ENCODE measurements around the gene PHACTR3.
A peak's percentile ranks its signal among the peaks of the same experiment; 100 is the strongest.

The PHACTR3 gene

DNA sequence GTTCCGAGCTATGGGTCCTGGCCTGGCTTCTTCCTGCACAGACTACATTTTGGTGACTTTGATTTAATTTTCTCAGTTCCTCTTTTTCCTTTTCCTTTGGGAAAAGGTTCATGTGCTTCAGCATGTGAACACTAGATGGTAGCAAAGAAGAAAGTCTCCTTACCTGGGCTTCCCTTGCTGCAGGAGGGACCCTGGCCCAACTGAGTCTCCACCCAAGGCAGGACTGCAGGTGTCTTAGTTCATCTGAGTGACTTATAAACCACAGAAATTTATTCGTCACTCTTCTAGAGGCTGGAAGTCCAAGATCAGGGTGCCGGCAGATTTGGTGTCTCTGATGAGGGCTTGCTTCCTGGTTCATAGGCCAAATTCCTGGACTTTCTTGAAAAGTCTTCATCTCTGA lies 165.9 kb downstream of the PHACTR3 start:
- H3K18ac ChIP-seq (ENCODE audit: low read length), result no peak overlapping the region
- no peak overlapping the region for H3K4me3 ChIP-seq (ENCODE audit: low read length)
- DNase-seq, result peak; percentile 30
- H4K8ac ChIP-seq (ENCODE audit: low read depth, low read length), result no peak overlapping the region
- no peak overlapping the region for H3K9ac ChIP-seq (ENCODE audit: low read length)
- no peak overlapping the region for H4K5ac ChIP-seq (ENCODE audit: low read length)
- H3K23ac ChIP-seq (ENCODE audit: low read length), result no peak overlapping the region
- no peaks in the 10 kb centered on the region for H3K4me1 ChIP-seq (ENCODE audit: control insufficient read depth, low read depth, low read length)
- H2AK5ac ChIP-seq (ENCODE audit: low read length), result no peak overlapping the region
- H3K79me1 ChIP-seq (ENCODE audit: low read length), result no peaks in the 10 kb centered on the region
- H2BK120ac ChIP-seq (ENCODE audit: low read depth, low read length), result no peak overlapping the region
- no peak overlapping the region for H3K27ac ChIP-seq (ENCODE audit: low read depth, low read length)
- no peak overlapping the region for H3K56ac ChIP-seq (ENCODE audit: low read length)
- no peak overlapping the region for H2BK15ac ChIP-seq (replicated peaks; ENCODE audit: low read depth)
- no peaks in the 10 kb centered on the region for H3K27me3 ChIP-seq (ENCODE audit: insufficient read depth, low read length, poor library complexity)
- no peaks in the 10 kb centered on the region for H3K79me2 ChIP-seq (ENCODE audit: control insufficient read depth, insufficient read depth, low read length)
- H2BK5ac ChIP-seq (ENCODE audit: low read length), result no peak overlapping the region
- H3K36me3 ChIP-seq (ENCODE audit: control insufficient read depth, insufficient read depth, low read length), result no peaks in the 10 kb centered on the region
- no peak overlapping the region for H3K4me2 ChIP-seq (ENCODE audit: low read length)
- H3K4ac ChIP-seq (ENCODE audit: low read depth, low read length), result no peak overlapping the region
- WGBS (ENCODE audit: extremely low coverage, insufficient coverage, low lambda C conversion rate), result no CpG with 5 or more reads among the region's 3 CpGs

DNA sequence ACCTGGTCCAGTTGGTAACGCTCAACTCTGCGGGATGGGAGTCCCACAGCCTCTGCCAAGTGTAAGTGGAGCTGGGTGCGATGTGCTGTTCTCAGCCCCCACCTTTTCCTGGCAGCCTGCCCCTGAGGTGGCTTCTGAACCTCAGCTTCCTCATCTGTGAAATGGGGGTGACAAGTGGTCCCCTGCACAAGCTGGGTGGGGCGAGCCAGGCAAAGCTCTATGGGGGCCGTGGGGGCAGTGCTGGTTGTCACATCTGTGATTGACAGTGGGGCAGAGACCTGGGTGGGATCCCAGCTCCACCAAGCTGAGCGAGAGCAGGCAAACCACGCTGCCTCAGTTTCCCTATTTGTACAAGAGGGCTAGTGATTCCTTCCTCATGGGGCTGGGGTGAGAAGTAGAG lies 166.5 kb downstream of the PHACTR3 start:
- no peak overlapping the region for H2AK5ac ChIP-seq (ENCODE audit: low read length)
- no peak overlapping the region for H3K27ac ChIP-seq (ENCODE audit: low read depth, low read length)
- H2BK15ac ChIP-seq (replicated peaks; ENCODE audit: low read depth), result no peak overlapping the region
- no peaks in the 10 kb centered on the region for H3K27me3 ChIP-seq (ENCODE audit: insufficient read depth, low read length, poor library complexity)
- DNase-seq, result no peak
- H4K5ac ChIP-seq (ENCODE audit: low read length), result no peak overlapping the region
- no peaks in the 10 kb centered on the region for H3K79me1 ChIP-seq (ENCODE audit: low read length)
- no peak overlapping the region for H3K4me2 ChIP-seq (ENCODE audit: low read length)
- H3K56ac ChIP-seq (ENCODE audit: low read length), result no peak overlapping the region
- H3K4ac ChIP-seq (ENCODE audit: low read depth, low read length), result no peak overlapping the region
- no peak overlapping the region for H3K23ac ChIP-seq (ENCODE audit: low read length)
- H3K9ac ChIP-seq (ENCODE audit: low read length), result no peak overlapping the region
- no peak overlapping the region for H3K18ac ChIP-seq (ENCODE audit: low read length)
- H2BK120ac ChIP-seq (ENCODE audit: low read depth, low read length), result no peak overlapping the region
- H4K8ac ChIP-seq (ENCODE audit: low read depth, low read length), result no peak overlapping the region
- H3K4me1 ChIP-seq (ENCODE audit: control insufficient read depth, low read depth, low read length), result no peaks in the 10 kb centered on the region
- H3K4me3 ChIP-seq (ENCODE audit: low read length), result no peak overlapping the region
- no peaks in the 10 kb centered on the region for H3K36me3 ChIP-seq (ENCODE audit: control insufficient read depth, insufficient read depth, low read length)
- no CpG with 5 or more reads among the region's 7 CpGs for WGBS (ENCODE audit: extremely low coverage, insufficient coverage, low lambda C conversion rate)
- no peaks in the 10 kb centered on the region for H3K79me2 ChIP-seq (ENCODE audit: control insufficient read depth, insufficient read depth, low read length)
- no peak overlapping the region for H2BK5ac ChIP-seq (ENCODE audit: low read length)

- H3K79me1 ChIP-seq (ENCODE audit: low read length), result no peaks in the 10 kb centered on the region
These were observed 167.4 kb downstream of the PHACTR3 start for GRCh38 chr20:59771506-59772372.

GRCh38 chr20:59772373-59772705 lies 168.0 kb downstream of the PHACTR3 start:
- no peaks in the 10 kb centered on the region for H3K4me1 ChIP-seq (ENCODE audit: control insufficient read depth, low read depth, low read length)
- H3K4me3 ChIP-seq (ENCODE audit: low read length), result no peak overlapping the region
- no peak overlapping the region for H2BK120ac ChIP-seq (ENCODE audit: low read depth, low read length)
- no peak overlapping the region for H3K18ac ChIP-seq (ENCODE audit: low read length)
- WGBS (ENCODE audit: extremely low coverage, insufficient coverage, low lambda C conversion rate), result no CpG with 5 or more reads among the region's 6 CpGs
- H3K27ac ChIP-seq (ENCODE audit: low read depth, low read length), result no peak overlapping the region
- H3K4ac ChIP-seq (ENCODE audit: low read depth, low read length), result no peak overlapping the region
- no peak overlapping the region for H2BK15ac ChIP-seq (replicated peaks; ENCODE audit: low read depth)
- H2AK5ac ChIP-seq (ENCODE audit: low read length), result no peak overlapping the region
- DNase-seq, result no peak
- H3K56ac ChIP-seq (ENCODE audit: low read length), result no peak overlapping the region
- H3K4me2 ChIP-seq (ENCODE audit: low read length), result no peak overlapping the region
- no peaks in the 10 kb centered on the region for H3K79me2 ChIP-seq (ENCODE audit: control insufficient read depth, insufficient read depth, low read length)
- H3K79me1 ChIP-seq (ENCODE audit: low read length), result no peaks in the 10 kb centered on the region
- H3K9ac ChIP-seq (ENCODE audit: low read length), result no peak overlapping the region
- no peaks in the 10 kb centered on the region for H3K27me3 ChIP-seq (ENCODE audit: insufficient read depth, low read length, poor library complexity)
- H3K36me3 ChIP-seq (ENCODE audit: control insufficient read depth, insufficient read depth, low read length), result no peaks in the 10 kb centered on the region
- H4K8ac ChIP-seq (ENCODE audit: low read depth, low read length), result no peak overlapping the region
- no peak overlapping the region for H2BK5ac ChIP-seq (ENCODE audit: low read length)
- no peak overlapping the region for H4K5ac ChIP-seq (ENCODE audit: low read length)
- no peak overlapping the region for H3K23ac ChIP-seq (ENCODE audit: low read length)

More at GRCh38 chr20:59771506-59772372, 167.4 kb downstream of the PHACTR3 start:
- no peaks in the 10 kb centered on the region for H3K79me2 ChIP-seq (ENCODE audit: control insufficient read depth, insufficient read depth, low read length)
- no peak overlapping the region for H2BK120ac ChIP-seq (ENCODE audit: low read depth, low read length)
- no peak overlapping the region for H3K4me2 ChIP-seq (ENCODE audit: low read length)
- H2AK5ac ChIP-seq (ENCODE audit: low read length), result no peak overlapping the region
- no peak overlapping the region for H2BK15ac ChIP-seq (replicated peaks; ENCODE audit: low read depth)
- no peaks in the 10 kb centered on the region for H3K4me1 ChIP-seq (ENCODE audit: control insufficient read depth, low read depth, low read length)
- H4K5ac ChIP-seq (ENCODE audit: low read length), result no peak overlapping the region
- H2BK5ac ChIP-seq (ENCODE audit: low read length), result no peak overlapping the region
- no peaks in the 10 kb centered on the region for H3K36me3 ChIP-seq (ENCODE audit: control insufficient read depth, insufficient read depth, low read length)
- no peak overlapping the region for H3K23ac ChIP-seq (ENCODE audit: low read length)
- H3K18ac ChIP-seq (ENCODE audit: low read length), result no peak overlapping the region
- H3K4me3 ChIP-seq (ENCODE audit: low read length), result no peak overlapping the region
- no CpG with 5 or more reads among the region's 11 CpGs for WGBS (ENCODE audit: extremely low coverage, insufficient coverage, low lambda C conversion rate)
- no peak overlapping the region for H3K56ac ChIP-seq (ENCODE audit: low read length)
- no peak overlapping the region for H3K4ac ChIP-seq (ENCODE audit: low read depth, low read length)
- H3K27ac ChIP-seq (ENCODE audit: low read depth, low read length), result no peak overlapping the region
- H3K27me3 ChIP-seq (ENCODE audit: insufficient read depth, low read length, poor library complexity), result no peaks in the 10 kb centered on the region
- H3K9ac ChIP-seq (ENCODE audit: low read length), result no peak overlapping the region
- DNase-seq, result no peak
- no peak overlapping the region for H4K8ac ChIP-seq (ENCODE audit: low read depth, low read length)

DNA sequence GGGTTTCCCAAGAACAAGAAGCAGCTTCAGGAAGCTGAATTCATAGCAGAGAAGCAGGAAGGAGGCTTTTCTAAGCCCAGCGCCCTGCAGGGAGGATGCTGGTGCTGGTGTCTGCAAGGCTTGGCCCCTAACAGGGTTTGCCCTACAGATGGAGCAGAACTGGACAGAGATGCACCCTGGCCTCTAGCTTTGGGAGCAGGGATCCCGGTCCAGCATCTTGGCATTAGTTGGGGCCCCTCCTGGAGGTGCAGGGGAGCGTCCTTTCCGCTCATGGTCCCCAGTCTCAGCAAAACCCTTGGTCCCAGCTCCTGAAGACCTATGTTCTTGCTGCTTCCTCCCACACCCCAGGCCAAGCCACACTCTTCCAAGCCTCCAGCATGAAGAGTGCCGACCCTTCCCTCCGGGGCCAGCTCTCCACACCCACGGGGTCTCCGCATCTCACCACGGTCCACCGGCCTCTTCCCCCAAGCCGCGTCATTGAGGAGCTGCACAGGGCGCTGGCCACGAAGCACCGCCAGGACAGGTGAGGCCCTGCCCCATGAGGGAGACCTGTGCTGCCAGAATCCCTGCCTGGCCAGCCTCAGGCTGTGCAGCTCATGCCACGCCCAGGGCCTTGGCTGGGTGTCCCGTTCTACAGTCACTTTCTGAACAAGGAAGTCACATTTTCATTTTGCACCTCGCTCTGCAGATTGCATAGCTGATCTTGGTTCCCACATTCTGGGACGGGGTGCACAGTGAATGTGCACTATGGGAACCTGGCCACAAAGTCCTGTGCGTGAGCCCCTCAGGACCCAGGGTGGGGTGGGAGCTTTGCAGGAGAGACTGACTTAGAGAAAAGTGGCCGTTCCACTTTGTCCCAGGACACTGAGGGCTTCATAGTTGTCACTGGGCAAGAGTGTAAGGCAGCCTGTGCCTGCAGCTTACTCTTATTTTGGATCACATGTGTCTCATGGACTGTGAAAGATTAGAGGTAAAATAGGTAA lies 168.9 kb downstream of the PHACTR3 start:
- no peaks in the 10 kb centered on the region for H3K36me3 ChIP-seq (ENCODE audit: control insufficient read depth, insufficient read depth, low read length)
- WGBS (ENCODE audit: extremely low coverage, insufficient coverage, low lambda C conversion rate), result no CpG with 5 or more reads among the region's 21 CpGs
- H3K23ac ChIP-seq (ENCODE audit: low read length), result no peak overlapping the region
- no peak overlapping the region for H3K18ac ChIP-seq (ENCODE audit: low read length)
- H3K27me3 ChIP-seq (ENCODE audit: insufficient read depth, low read length, poor library complexity), result no peaks in the 10 kb centered on the region
- H3K9ac ChIP-seq (ENCODE audit: low read length), result no peak overlapping the region
- no peak overlapping the region for H3K4me2 ChIP-seq (ENCODE audit: low read length)
- H3K4ac ChIP-seq (ENCODE audit: low read depth, low read length), result no peak overlapping the region
- no peaks in the 10 kb centered on the region for H3K79me1 ChIP-seq (ENCODE audit: low read length)
- H2BK5ac ChIP-seq (ENCODE audit: low read length), result no peak overlapping the region
- H4K8ac ChIP-seq (ENCODE audit: low read depth, low read length), result no peak overlapping the region
- H4K5ac ChIP-seq (ENCODE audit: low read length), result no peak overlapping the region
- H3K4me3 ChIP-seq (ENCODE audit: low read length), result no peak overlapping the region
- H2AK5ac ChIP-seq (ENCODE audit: low read length), result no peak overlapping the region
- no peaks in the 10 kb centered on the region for H3K79me2 ChIP-seq (ENCODE audit: control insufficient read depth, insufficient read depth, low read length)
- DNase-seq, result no peak
- H3K27ac ChIP-seq (ENCODE audit: low read depth, low read length), result no peak overlapping the region
- no peak overlapping the region for H3K56ac ChIP-seq (ENCODE audit: low read length)
- H3K4me1 ChIP-seq (ENCODE audit: control insufficient read depth, low read depth, low read length), result no peaks in the 10 kb centered on the region
- no peak overlapping the region for H2BK120ac ChIP-seq (ENCODE audit: low read depth, low read length)
- no peak overlapping the region for H2BK15ac ChIP-seq (replicated peaks; ENCODE audit: low read depth)
